KOPT-K1 (cell line): ENCODE measurements around the gene LIN7C.

Experiments
- H3K27ac ChIP-seq: fragments of 200-600 bp; sonication (generic); 2 replicates; pipeline ENCODE4 v1.5.1; 2016; ENCODE audit warnings: antibody characterized with exemption, mild to moderate bottlenecking, low read depth, low read length; ENCODE audit not compliant: poor library complexity, severe bottlenecking
- H3K36me3 ChIP-seq: fragments of 200-600 bp; sonication (generic); 2 replicates; pipeline ENCODE4 v1.5.1; 2017; ENCODE audit warnings: antibody characterized with exemption, mild to moderate bottlenecking, low read length, moderate library complexity; ENCODE audit not compliant: insufficient read depth
- H3K9me3 ChIP-seq: fragments of 200-600 bp; sonication (generic); 2 replicates; pipeline ENCODE4 v1.5.1; 2017; ENCODE audit warnings: antibody characterized with exemption, low read length, mild to moderate bottlenecking; ENCODE audit not compliant: insufficient read depth, poor library complexity, severe bottlenecking

The LIN7C gene

DNA sequence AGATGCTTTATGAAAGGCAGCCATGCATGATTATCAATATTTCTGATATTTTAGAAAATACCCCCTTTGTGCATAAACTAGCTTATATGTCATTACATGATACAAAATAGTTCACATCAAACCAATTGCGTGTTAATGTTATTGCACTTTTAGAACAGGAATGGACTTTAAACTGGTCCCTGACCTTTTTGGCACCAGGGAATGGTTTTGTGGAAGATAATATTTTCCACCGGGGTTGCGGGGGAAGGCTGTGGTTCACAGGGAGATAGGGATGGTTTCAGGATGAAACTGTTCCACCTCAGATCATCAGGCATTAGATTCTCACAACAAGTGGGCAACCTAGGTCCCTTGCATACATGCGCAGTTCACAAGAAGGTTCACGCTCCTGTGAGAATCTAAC lies 17.5 kb downstream of the LIN7C start:
- peaks cover 39% of the 10 kb centered on the region for H3K36me3 ChIP-seq
- no peaks in the 10 kb centered on the region for H3K9me3 ChIP-seq

DNA sequence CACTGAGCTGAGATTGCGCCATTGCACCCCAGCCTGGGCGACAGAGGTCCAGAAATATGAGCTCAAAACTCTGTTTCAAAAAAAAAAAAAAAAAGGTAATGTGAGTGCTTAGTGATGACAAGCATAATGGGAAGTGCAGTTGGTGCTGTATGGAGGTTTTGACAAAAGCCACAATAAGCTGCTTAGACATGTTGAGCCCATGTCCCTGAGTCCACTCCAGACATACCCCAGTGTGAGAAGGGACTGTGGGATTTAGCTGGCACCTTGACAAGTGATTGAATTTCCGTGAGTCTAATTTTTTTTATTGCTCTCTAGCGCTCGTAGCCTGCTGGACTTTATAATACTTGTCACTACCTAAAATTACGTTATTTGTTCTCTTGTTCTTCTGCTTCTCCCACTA lies 18.9 kb downstream of the LIN7C start:
- Histone ChIP-seq H3K36me3 (peaks cover 25% of the 10 kb centered on the region), H3K27ac (no peak overlapping the region)

More for the DNA sequence above, 17.5 kb downstream of the LIN7C start:
- H3K27ac ChIP-seq = no peak overlapping the region

DNA sequence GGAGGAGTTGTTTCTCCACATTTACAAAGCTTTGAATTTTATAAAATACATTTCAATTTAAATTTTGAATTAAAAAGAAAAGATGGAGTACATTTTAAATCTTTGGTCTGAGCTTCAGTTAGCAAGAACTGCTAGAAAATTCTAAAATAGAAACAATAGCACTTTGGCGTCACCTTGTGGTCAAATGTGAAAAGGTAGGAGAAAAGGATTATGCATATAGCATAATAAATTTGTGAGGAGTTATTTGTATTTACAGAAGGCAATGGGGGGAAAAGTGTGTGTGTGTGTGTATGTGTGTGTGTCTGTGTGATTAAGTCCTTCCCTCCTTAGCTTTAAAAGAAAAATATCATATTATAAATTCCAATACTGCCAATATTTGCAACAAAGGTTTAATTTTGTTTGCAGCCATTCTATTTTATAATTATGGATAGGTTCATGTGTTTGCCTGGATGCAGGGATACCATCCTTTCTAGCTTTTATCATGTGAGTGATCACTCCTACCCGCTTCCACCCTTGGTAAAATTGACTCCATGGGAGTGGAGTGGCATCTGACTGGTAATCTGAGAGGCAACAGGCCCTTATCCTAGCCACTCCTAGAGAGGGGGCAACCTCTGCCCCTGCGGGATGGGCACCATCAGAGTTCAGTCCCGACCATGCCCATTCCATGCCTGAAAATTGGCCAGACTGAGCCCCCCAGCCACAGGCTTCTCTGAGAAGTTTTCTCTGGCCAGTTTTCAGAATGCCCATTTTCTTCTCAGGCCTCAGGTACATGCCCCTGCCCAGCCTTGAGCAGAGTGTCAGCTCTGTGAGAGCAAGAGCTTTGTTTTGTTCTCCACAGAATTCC lies 20.4 kb downstream of the LIN7C start:
- Histone ChIP-seq H3K36me3 (peaks cover 9% of the 10 kb centered on the region), H3K9me3 (no peaks in the 10 kb centered on the region), H3K27ac (no peak overlapping the region)

More for the DNA sequence above, 18.9 kb downstream of the LIN7C start:
- no peaks in the 10 kb centered on the region for H3K9me3 ChIP-seq

DNA sequence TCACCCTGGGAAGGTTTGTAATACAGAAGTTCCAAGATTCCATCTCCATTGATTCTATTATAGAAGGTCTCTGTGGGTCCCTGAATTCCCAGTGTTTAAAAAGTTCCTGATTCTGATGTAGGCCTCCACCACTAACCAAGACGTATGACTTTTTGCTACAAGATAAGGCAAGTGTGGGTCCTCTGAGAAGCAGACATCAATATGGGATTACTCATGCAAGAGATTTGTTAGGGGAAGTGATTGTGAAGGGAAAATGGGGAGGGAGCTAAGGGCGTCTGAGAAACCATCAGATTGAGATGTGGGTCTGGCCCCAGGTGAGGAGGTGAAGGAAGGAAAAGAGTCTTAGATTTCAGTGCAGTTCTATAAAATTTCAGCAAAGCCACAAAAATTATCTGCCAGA lies 23.8 kb downstream of the LIN7C start:
- no peaks in the 10 kb centered on the region for H3K9me3 ChIP-seq
- no peaks in the 10 kb centered on the region for H3K36me3 ChIP-seq
- H3K27ac ChIP-seq = no peak overlapping the region

DNA sequence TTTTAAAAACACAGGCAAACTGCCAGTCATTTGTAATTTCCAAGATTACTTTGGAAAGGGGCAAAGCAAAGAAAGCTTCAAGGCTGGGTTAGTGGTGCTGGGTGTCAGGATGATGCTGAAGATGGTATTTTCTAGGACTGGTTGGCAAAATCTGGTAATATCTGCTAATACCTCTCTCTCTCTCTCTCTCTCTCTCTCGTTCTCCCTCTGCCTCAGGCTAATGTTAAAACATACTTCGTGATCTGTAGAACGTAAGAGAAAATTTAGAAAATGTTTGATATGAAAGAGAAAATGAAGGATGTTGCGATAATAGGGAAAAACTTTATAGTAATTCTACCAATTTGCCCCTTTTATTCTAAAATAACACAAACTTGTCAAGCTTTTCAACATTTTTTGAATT lies 24.6 kb downstream of the LIN7C start:
- H3K27ac ChIP-seq = no peak overlapping the region
- H3K9me3 ChIP-seq = no peaks in the 10 kb centered on the region
- no peaks in the 10 kb centered on the region for H3K36me3 ChIP-seq

DNA sequence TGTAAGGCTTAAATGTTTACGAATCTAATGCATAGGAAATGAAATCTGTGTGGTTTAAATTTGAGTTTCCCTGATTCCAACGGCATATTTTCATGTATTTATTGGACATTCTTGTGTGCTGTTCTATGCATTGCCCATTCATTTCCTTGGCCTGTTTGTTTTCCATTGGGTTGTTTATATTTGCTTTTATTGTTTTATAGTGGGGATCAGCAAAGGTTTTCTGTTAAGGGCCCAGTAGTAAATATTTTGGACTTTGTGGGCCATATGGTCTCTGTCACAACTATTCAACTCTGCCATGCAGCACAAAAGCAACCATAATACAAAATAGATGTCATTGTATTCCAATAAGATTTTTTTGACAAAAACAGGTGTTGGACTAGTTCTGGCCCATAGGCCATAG lies 28.7 kb downstream of the LIN7C start:
- Histone ChIP-seq H3K36me3 (no peaks in the 10 kb centered on the region), H3K9me3 (peaks cover 4% of the 10 kb centered on the region), H3K27ac (no peak overlapping the region)

DNA sequence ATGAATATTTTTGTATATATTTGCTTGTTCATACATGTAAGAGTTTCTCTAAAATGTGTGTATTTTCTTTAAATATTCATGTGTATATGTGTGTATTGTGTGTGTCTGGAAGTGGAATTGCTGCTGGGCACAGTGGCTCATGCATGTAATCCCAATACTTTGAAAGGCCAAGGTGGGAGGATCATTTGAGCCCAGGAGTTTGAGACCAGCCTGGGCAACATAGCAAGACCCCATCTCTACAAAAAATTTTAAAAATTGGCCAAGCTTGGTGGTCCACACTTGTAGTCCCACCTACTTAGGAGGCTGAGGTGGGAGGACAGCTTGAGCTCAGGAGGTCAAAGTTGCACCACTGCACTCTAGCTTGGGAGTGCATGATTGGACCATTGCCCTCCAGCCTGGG lies 29.3 kb downstream of the LIN7C start:
- Histone ChIP-seq H3K36me3 (no peaks in the 10 kb centered on the region), H3K9me3 (peaks cover 9% of the 10 kb centered on the region), H3K27ac (no peak overlapping the region)

DNA sequence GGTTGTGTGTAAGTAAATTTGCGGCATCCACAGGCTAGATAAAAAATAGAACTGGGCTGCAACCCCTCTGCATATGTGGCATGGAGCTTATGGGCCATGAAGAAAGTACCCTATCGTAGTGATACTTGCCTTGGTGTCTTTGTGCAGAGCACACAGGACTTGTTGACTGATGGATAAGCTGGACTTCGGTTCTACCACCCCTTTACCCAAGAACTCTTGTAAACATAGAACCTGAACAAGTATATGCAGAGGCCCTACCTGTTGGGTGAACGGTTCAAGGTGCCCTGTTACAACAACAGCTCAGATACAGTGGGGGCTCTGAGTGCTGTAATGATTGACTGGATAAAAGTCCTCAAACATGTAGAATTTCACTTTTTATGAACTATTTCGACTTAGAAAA lies 30.9 kb downstream of the LIN7C start:
- H3K27ac ChIP-seq = no peak overlapping the region
- peaks cover 10% of the 10 kb centered on the region for H3K9me3 ChIP-seq
- no peaks in the 10 kb centered on the region for H3K36me3 ChIP-seq

DNA sequence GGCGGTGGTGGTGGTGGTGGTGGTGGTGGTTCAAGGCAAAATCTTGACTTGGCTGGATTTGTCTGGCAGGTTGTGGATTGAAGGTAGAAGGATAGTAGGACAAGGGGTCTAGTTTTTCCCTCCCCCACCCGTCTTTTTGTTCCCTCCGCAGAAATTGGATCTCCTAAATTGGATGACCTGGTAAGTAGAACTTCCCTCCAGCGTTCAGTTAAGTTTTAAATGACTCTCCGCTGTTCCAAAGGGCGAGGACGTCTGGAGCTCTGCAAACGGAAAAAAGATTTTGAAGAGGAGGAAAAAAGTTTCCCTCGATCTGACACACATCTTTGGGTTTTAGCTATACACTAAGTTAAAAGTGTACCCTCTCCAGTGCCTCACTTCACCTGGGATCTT lies 33.6 kb downstream of the LIN7C start:
- H3K27ac ChIP-seq = no peak overlapping the region
- H3K9me3 ChIP-seq = peaks cover 10% of the 10 kb centered on the region
- H3K36me3 ChIP-seq = no peaks in the 10 kb centered on the region

DNA sequence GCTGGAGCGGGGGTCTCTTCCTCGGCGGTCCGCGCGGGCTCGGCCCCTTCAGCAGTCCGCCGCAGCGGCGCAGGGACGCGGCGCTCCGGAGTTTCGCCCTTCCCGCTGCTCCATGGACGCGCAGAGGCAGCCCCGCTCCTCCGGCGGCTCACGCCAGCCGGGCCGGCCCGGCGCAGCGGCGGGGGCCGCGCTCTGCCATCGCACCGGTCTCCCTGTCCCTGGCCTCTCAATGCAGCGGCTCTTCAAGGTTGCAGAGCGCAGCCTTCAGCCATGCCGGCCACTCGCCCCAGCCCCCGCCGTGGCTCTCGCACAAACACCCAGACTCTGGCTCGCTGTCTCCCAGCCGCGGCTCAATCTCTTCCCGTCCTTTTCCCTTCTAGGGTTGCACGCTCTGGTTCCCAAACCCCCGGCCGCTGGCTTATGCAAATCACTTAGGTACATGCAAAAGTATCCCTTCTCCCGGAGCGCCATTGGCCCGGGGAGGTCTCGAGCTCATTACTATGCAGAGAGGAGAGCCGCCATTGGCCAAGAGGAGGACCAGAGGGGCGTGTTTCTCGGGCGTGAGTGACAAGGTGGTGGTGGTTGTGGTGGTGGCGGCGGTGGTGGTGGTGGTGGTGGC lies 34.1 kb downstream of the LIN7C start, which contains the start of gene LGR4:
Gene LGR4, minus strand, starts transcription at position 393 of the 619 bp plus-strand sequence. CDS start 488 bp downstream, outside the sequence.
- Histone ChIP-seq H3K27ac (no peak within 1 kb of the TSS), H3K36me3 (no peaks in the 10 kb centered on the region), H3K9me3 (peaks cover 10% of the 10 kb centered on the region)

DNA sequence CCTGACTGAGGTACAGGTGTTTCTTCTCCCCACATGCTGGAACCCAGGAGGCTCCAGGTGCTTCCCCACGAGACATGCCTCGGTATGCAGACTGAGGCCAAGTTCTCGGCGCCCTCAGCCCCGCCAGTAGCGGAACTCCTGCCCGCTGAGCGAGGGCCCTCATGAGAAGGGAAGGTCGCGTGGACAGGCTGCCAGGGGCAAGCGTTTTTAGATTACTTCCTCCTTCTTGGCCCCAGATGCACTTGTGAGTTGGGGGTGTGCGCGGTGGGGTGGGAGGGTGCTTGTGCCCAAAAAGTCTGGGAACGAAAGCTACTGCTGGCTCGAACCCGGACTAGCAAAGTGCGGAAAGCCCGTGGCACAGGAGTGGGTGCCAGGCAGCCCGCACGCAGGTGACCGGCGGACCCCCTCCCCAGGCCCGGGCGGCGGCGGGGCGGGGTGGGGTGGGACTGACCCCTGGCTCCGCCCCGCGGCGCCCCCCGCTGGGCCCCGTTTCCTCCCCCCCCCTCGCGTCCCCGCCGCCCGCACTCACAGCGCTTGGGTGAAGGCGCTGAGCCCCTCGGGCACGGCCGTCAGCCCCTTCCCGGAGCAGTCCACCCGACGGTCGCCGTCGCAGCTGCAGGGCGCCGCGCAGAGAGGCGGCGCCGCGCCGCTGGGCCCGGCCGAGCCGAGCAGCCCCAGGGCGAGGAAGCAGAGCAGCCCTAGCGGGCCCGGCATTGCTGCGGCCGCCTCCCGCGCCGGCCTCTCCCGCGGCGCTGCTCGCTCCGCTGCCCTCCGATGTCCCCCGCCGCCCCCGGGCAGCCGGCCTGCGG lies 34.8 kb downstream of the LIN7C start:
- no peak overlapping the region for H3K27ac ChIP-seq
- no peaks in the 10 kb centered on the region for H3K36me3 ChIP-seq
- peaks cover 10% of the 10 kb centered on the region for H3K9me3 ChIP-seq

DNA sequence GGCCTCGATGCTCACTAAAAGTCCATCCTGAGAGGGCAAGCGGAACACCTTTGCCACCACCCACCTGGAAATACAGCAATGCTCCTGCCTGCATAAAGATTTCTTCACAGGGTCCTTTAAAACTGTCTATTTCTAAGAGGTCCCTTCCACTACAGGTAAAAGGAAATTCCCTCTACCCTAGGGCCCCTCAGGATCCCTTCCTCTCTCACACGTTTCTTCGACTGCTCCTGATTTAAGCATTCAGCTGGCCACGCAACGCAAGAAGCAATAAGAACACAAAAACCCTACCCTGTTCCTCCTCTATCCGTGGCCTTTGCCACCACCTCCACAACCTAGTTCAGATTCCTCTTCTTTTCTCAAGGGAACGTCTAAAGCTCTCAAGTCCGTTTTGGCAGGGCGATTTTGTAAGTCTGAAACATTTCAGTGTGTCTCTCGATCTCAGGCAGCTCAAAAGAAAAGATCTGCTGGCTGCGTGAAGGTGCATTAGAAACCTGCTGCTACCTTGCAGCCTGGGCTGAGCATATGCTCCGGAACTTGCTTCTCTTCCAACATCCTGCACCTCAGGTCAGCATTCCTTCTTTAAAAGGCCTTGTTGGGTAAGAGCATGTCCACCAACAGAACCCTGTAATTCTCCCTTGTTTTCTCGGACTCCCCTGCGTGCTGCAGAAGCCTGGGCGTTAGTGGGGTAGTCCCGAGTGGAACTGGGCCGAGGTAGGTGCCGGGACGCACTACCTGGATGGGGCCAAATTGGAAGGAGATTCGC lies 35.6 kb downstream of the LIN7C start:
- no peaks in the 10 kb centered on the region for H3K36me3 ChIP-seq
- no peak overlapping the region for H3K27ac ChIP-seq
- peaks cover 10% of the 10 kb centered on the region for H3K9me3 ChIP-seq

DNA sequence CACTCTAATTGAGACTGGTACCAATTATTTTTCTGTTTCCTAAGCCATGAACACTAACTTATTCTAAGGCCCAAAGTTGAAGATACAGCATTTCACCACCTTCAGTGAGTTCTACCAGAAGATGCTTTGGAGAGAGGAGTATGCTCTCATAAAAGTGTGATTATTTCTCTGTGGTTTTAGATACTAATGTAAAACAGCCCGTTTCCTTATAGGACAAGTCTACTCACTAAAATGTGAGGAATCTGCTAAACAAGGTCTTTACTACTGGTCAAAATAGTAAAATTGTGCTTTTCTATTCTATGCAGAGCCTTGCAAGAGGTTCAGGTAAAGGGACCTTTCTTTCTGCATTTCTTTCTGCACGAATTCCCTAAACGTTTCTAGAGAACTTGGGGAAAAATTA lies 36.4 kb downstream of the LIN7C start:
- Histone ChIP-seq H3K36me3 (no peaks in the 10 kb centered on the region), H3K9me3 (peaks cover 10% of the 10 kb centered on the region), H3K27ac (no peak overlapping the region)

DNA sequence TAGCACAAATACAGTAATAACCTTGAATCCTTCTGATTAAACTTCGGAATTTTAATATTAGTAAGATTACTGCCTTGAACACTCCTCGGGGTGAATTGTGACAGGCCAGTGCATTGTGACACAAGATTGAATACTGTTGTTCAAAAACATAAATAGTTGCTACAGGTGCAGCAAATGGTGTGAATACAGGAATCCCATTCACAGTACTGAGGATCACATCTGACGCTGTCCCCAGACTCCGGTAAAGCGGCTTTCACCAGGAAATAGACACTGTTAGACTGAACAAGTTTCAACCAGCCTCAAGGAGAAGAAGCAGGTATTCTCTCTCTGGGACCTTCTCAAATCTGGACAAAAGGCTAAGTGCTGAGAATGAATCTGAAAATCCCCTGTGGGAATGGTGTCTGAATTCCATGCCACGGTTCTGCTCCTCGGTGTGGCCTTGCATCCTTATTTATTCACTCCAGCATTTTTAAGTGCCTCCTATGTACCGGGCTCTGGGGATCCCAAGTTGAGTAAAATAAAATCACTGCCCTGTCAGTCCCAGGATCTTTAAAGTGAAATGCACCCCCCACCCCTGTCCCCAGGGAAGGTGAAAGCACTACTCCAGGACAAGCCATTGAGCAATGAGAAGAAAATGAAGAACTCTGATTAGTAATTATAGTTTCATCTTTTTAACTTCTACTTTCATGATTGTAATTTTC lies 37.4 kb downstream of the LIN7C start:
- no peaks in the 10 kb centered on the region for H3K36me3 ChIP-seq
- H3K27ac ChIP-seq = no peak overlapping the region
- H3K9me3 ChIP-seq = peaks cover 10% of the 10 kb centered on the region
